RWPE2 (cell line): ENCODE results near the gene AMZ1.

ENCODE experiments used
- ATAC-seq: fragments of 200-7000 bp; cut with Tn5 transposase; 3 replicates; pipeline ENCODE4 v1.9.1; 2021; ENCODE audit warnings: low read depth
- DNase-seq: peaks from one replicate; pipeline ENCODE4 v3.0.0-alpha.2; 2020; ENCODE audit warnings: low spot score
- H3K27ac ChIP-seq: fragments of 450-650 bp; 2 replicates; pipeline ENCODE4 v1.5.1; 2017; ENCODE audit warnings: mild to moderate bottlenecking; ENCODE audit not compliant: poor library complexity, severe bottlenecking
- H3K27me3 ChIP-seq: fragments of 250-450 bp; sonication (Bioruptor Pico); 2 replicates; pipeline ENCODE4 v1.5.1; 2021; ENCODE audit warnings: mild to moderate bottlenecking, moderate library complexity; ENCODE audit not compliant: insufficient read depth, poor library complexity, severe bottlenecking
- H3K36me3 ChIP-seq: fragments of 250-450 bp; sonication (Bioruptor Pico); 2 replicates; pipeline ENCODE4 v1.5.1; 2020; ENCODE audit warnings: low read depth, mild to moderate bottlenecking, moderate library complexity
- H3K4me1 ChIP-seq: fragments of 250-450 bp; sonication (Bioruptor Pico); 2 replicates; pipeline ENCODE4 v1.5.1; 2021; ENCODE audit warnings: mild to moderate bottlenecking, moderate library complexity; ENCODE audit not compliant: insufficient read depth, poor library complexity, severe bottlenecking
- H3K4me3 ChIP-seq: fragments of 250-450 bp; sonication (Bioruptor Pico); 2 replicates; pipeline ENCODE4 v1.5.1; 2021; ENCODE audit warnings: mild to moderate bottlenecking, moderate library complexity; ENCODE audit not compliant: severe bottlenecking
- H3K9me3 ChIP-seq: fragments of 250-450 bp; sonication (Bioruptor Pico); 2 replicates; pipeline ENCODE4 v1.5.1; 2021; ENCODE audit warnings: mild to moderate bottlenecking, moderate library complexity; ENCODE audit not compliant: severe bottlenecking
- CTCF ChIP-seq: fragments of 450-650 bp; IDR thresholded peaks from one replicate; pipeline ENCODE4 v1.5.1; 2017; ENCODE audit warnings: mild to moderate bottlenecking, moderate library complexity; ENCODE audit not compliant: poor library complexity, severe bottlenecking

AMZ1 gene

DNA sequence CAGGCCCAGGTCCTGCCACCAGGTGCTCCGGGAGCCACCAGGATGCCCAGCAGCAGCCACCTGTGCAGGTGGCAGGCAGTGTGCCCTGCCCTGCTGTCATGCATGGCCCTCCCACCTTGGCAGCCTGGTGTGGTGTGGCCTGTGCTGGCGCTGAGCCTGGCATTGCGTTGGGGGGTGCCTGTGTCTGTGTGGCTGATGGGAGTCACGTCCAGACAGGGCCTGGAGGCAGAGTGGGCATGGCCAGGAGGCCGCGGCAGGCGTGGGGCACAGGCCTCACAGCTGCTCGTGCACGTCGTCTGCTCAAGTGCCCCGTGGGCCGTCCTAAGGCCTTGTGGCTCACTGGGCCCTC lies 47.5 kb upstream of the AMZ1 start:
- Histone ChIP-seq H3K9me3 (no peaks in the 10 kb centered on the region), H3K4me1 (peaks cover 6% of the 10 kb centered on the region)

GRCh38 chr7:2640846-2641316 lies 47.1 kb upstream of the AMZ1 start:
- Histone ChIP-seq H3K9me3 (no peaks in the 10 kb centered on the region), H3K4me1 (peaks cover 6% of the 10 kb centered on the region), H3K27ac (peak overlapping the region; percentile 43), H3K4me3 (no peak overlapping the region), H3K36me3 (no peaks in the 10 kb centered on the region), H3K27me3 (no peaks in the 10 kb centered on the region)
- ATAC-seq (no peak), DNase-seq (no peak)
- TF ChIP-seq CTCF = no peak

More for the DNA sequence above, 47.5 kb upstream of the AMZ1 start:
- DNase-seq = no peak
- H3K36me3 ChIP-seq = no peaks in the 10 kb centered on the region
- H3K4me3 ChIP-seq = no peak overlapping the region
- no peak for TF ChIP-seq CTCF
- no peaks in the 10 kb centered on the region for H3K27me3 ChIP-seq
- H3K27ac ChIP-seq = peak overlapping the region; percentile 43
- peak; percentile 13; the same call in 1 of the 3 replicates for ATAC-seq

GRCh38 chr7:2641406-2642393 lies 46.3 kb upstream of the AMZ1 start:
- TF ChIP-seq CTCF = no peak
- ATAC-seq (peak; percentile 20; the same call in 2 of the 3 replicates), DNase-seq (no peak)
- H3K27ac ChIP-seq = peak overlapping the region; percentile 43
- H3K9me3 ChIP-seq = no peaks in the 10 kb centered on the region
- H3K4me1 ChIP-seq = peaks cover 6% of the 10 kb centered on the region
- peaks cover 4% of the 10 kb centered on the region; the same call in 1 of the 2 replicates for H3K36me3 ChIP-seq
- H3K27me3 ChIP-seq = no peaks in the 10 kb centered on the region
- no peak overlapping the region for H3K4me3 ChIP-seq

DNA sequence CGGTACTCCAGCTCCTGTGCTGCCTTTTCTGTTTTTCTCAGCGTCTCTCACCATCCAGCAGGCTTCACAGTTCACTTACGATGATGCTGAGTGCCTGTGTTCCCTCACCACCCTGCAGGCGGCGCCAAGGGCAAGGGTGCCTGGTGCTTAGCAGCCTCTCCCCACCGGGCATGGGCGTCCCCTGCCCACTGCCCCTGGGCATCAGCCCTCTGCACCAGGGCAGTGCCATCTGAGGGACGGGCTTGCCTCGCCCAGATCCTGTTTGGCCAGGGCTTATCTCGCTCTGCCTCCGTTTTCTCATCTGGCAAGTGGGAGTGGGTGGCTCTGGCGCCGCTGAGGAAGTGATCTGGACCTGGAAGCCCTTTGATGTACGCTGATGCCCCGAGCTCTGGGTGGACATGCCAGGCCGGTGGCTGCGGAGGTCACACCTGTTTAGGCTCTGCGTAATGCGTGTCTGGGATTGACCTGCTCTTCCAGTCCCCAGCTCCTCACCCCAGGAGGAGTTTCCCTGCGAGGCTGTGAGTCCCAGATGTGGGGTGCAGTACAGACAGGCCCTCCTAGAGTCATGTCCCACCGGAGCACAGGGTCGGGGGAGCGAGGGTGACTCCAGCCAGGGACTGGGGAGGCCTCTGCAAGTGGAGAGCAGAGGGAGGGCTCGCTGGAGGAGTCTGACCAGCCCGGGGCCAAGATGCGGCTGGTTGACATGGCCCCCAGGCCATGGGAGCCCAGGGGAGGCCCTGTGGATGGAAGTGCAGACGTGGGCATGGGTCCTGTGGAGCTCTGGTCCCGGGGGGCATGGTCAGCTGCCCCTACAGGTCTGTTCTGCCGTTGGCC lies 44.4 kb upstream of the AMZ1 start:
- Histone ChIP-seq H3K4me3 (no peak overlapping the region), H3K27me3 (no peaks in the 10 kb centered on the region), H3K27ac (no peak overlapping the region), H3K4me1 (peaks cover 6% of the 10 kb centered on the region), H3K36me3 (peaks cover 15% of the 10 kb centered on the region; the same call in 1 of the 2 replicates), H3K9me3 (no peaks in the 10 kb centered on the region)
- TF ChIP-seq CTCF = no peak
- ATAC-seq (no peak), DNase-seq (no peak)
